Measurements from ENCODE around the gene ISCA2.

ISCA2 gene

GRCh38 chr14:74514471-74514941 lies 20.9 kb downstream of the ISCA2 start:
- Histone ChIP-seq H3K4me3 (no peak overlapping the region), H3K9ac (ENCODE audit: insufficient read length) (no peak overlapping the region), H3K9me3 (ENCODE audit: low read depth, low read length) (no peaks in the 10 kb centered on the region), H3K36me3 (ENCODE audit: insufficient read depth, low read length) (no peaks in the 10 kb centered on the region), H3K27ac (no peak overlapping the region)
- TF ChIP-seq EZH2 (IDR thresholded peaks at IDR 0.05) (no peak), POLR2AphosphoS5 (IDR thresholded peaks at IDR 0.05; ENCODE audit: borderline replicate concordance, low read depth, low read length) (no peak)
- DNase-seq (ENCODE audit: low read depth, low spot score): no peak

- no peak for DNase-seq (ENCODE audit: low read depth, low spot score)
- H3K9me3 ChIP-seq (ENCODE audit: low read depth, low read length): no peaks in the 10 kb centered on the region
- H3K9ac ChIP-seq (ENCODE audit: insufficient read length): no peak overlapping the region
- TF ChIP-seq FOXP2 (optimal IDR thresholded peaks at IDR 0.05; ENCODE audit: control extremely low read depth, extremely low read length, insufficient read depth) (no peak), EZH2 (IDR thresholded peaks at IDR 0.05) (no peak), POLR2AphosphoS5 (IDR thresholded peaks at IDR 0.05; ENCODE audit: borderline replicate concordance, low read depth, low read length) (no peak)
- H3K27ac ChIP-seq: no peak overlapping the region
- H3K4me3 ChIP-seq: no peak overlapping the region
- no peaks in the 10 kb centered on the region for H3K36me3 ChIP-seq (ENCODE audit: insufficient read depth, low read length)
Measured at GRCh38 chr14:74515891-74516412, 22.4 kb downstream of the ISCA2 start.

- no peak overlapping the region for H3K9ac ChIP-seq (ENCODE audit: insufficient read length)
- no peaks in the 10 kb centered on the region for H3K9me3 ChIP-seq (ENCODE audit: low read depth, low read length)
- H3K36me3 ChIP-seq (ENCODE audit: insufficient read depth, low read length): no peaks in the 10 kb centered on the region
- H3K4me3 ChIP-seq: no peak overlapping the region
- DNase-seq (ENCODE audit: low read depth, low spot score): no peak
- TF ChIP-seq POLR2AphosphoS5 (IDR thresholded peaks at IDR 0.05; ENCODE audit: borderline replicate concordance, low read depth, low read length) (no peak), EZH2 (IDR thresholded peaks at IDR 0.05) (no peak), FOXP2 (optimal IDR thresholded peaks at IDR 0.05; ENCODE audit: control extremely low read depth, extremely low read length, insufficient read depth) (no peak)
- no peak overlapping the region for H3K27ac ChIP-seq
Measured at GRCh38 chr14:74516451-74517160, 23.0 kb downstream of the ISCA2 start.

DNA sequence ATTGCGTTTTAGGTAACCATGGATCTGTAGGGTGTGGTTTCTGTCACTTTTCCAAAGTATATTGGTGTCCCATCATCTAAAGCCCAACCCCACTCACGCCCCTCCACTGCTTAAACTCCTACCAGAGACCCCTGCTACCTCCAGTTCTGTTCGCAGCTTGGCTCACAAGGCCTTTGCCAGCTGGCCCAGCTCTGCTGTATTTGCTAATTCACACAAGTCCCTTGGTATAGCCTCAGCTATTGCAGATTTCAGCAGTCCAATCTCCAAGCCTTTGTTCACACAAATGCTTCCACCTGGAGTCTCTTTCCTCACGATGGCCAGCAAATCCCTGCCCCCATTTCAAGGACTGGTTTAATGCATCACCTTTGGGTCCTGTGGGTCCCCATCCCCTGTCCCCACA lies 24.2 kb downstream of the ISCA2 start:
- no peak overlapping the region for H3K4me3 ChIP-seq
- H3K9me3 ChIP-seq (ENCODE audit: low read depth, low read length): no peaks in the 10 kb centered on the region
- TF ChIP-seq EZH2 (IDR thresholded peaks at IDR 0.05) (no peak), POLR2AphosphoS5 (IDR thresholded peaks at IDR 0.05; ENCODE audit: borderline replicate concordance, low read depth, low read length) (no peak), FOXP2 (optimal IDR thresholded peaks at IDR 0.05; ENCODE audit: control extremely low read depth, extremely low read length, insufficient read depth) (no peak)
- no peak for DNase-seq (ENCODE audit: low read depth, low spot score)
- no peak overlapping the region for H3K27ac ChIP-seq
- no peaks in the 10 kb centered on the region for H3K36me3 ChIP-seq (ENCODE audit: insufficient read depth, low read length)
- no peak overlapping the region for H3K9ac ChIP-seq (ENCODE audit: insufficient read length)

DNA sequence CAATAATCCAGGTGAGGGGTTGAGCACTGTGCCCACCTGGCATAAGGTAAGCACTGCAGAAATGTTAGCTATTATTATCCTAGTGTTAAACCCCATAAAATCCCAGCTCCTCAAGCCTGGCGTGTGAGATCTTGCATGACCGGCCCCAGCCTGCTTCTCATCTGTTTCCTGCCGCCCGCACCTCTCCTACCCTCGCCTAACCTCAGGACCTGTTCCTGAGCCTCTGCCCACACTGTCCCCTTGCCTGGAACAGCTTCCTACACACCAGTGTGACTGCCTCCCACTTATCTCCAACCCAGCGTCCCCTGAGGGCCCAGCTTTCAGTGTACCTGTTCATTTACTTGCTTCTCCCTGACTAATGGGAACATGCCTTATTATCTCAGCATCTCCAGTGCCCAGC lies 24.7 kb downstream of the ISCA2 start:
- Histone ChIP-seq H3K27ac (no peak overlapping the region), H3K9me3 (ENCODE audit: low read depth, low read length) (no peaks in the 10 kb centered on the region), H3K36me3 (ENCODE audit: insufficient read depth, low read length) (no peaks in the 10 kb centered on the region), H3K4me3 (no peak overlapping the region), H3K9ac (ENCODE audit: insufficient read length) (no peak overlapping the region)
- no peak for DNase-seq (ENCODE audit: low read depth, low spot score)
- TF ChIP-seq EZH2 (IDR thresholded peaks at IDR 0.05): no peak
- TF ChIP-seq POLR2AphosphoS5 (IDR thresholded peaks at IDR 0.05; ENCODE audit: borderline replicate concordance, low read depth, low read length): no peak
- TF ChIP-seq FOXP2 (optimal IDR thresholded peaks at IDR 0.05; ENCODE audit: control extremely low read depth, extremely low read length, insufficient read depth): no peak

DNA sequence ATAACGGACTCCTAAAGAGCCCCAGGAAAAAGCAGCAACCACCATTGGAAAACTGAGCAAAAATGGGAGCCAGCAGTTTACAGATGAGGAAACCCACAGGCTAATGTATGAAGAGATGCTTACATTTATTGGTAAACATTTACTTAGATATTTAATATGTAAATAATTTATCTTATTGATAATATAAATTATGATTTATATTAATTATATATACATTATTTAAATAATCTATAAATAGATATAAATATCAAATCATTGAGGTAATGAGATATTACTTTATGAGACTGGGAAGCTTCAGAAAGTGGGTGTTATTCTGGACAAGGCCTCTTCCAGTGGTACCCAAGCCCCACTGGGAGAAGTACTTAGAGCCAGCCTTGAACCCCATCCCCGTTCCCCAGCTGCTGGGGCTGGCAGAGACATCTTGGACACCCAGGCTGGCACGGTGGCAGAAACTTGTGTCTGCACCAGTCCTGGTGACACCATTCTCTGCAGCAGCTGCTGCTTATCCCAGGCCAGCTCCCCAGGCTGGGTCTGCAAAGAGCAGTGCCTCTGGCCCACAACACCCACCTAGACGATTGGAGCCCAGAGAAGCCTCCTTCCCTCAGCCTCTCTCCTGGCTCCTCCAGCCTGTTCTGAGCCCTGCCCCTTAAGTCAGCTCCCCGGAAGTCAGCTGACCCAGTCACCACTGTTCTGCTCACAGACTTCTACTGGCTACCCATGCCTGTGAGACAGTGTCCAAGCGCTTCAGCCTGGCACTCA lies 25.9 kb downstream of the ISCA2 start:
- no peak overlapping the region for H3K27ac ChIP-seq
- DNase-seq (ENCODE audit: low read depth, low spot score): no peak
- no peak for TF ChIP-seq POLR2AphosphoS5 (IDR thresholded peaks at IDR 0.05; ENCODE audit: borderline replicate concordance, low read depth, low read length)
- TF ChIP-seq EZH2 (IDR thresholded peaks at IDR 0.05): no peak
- no peak for TF ChIP-seq FOXP2 (optimal IDR thresholded peaks at IDR 0.05; ENCODE audit: control extremely low read depth, extremely low read length, insufficient read depth)

DNA sequence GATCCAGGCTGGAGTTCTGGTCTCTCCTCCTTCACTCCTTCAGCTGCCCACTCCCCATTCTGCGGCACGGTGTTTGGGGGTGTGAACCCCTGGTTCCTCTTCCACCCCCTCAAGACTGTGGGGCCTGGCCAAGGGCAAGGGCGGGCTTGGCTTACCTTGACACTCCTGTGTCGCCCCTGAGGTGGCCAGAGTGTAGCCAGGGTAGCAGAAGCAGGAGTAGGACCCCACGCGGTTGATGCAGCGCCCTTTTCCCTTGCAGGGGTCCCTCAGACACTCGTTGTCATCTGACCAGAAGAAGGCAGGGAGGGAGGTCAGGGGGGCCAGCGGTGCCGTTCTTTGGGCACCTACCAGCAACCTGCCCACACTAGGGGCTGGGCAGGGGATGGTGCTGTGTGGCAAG lies 28.2 kb downstream of the ISCA2 start:
- H3K9ac ChIP-seq (ENCODE audit: insufficient read length): no peak overlapping the region
- no peak overlapping the region for H3K4me3 ChIP-seq
- no peak for TF ChIP-seq EZH2 (IDR thresholded peaks at IDR 0.05)
- TF ChIP-seq POLR2AphosphoS5 (IDR thresholded peaks at IDR 0.05; ENCODE audit: borderline replicate concordance, low read depth, low read length): no peak
- no peak for TF ChIP-seq FOXP2 (optimal IDR thresholded peaks at IDR 0.05; ENCODE audit: control extremely low read depth, extremely low read length, insufficient read depth)
- no peaks in the 10 kb centered on the region for H3K36me3 ChIP-seq (ENCODE audit: insufficient read depth, low read length)
- H3K27ac ChIP-seq: no peak overlapping the region
- no peaks in the 10 kb centered on the region for H3K9me3 ChIP-seq (ENCODE audit: low read depth, low read length)
- DNase-seq (ENCODE audit: low read depth, low spot score): no peak

More for the DNA sequence above, 25.9 kb downstream of the ISCA2 start:
- Histone ChIP-seq H3K4me3 (no peak overlapping the region), H3K9me3 (ENCODE audit: low read depth, low read length) (no peaks in the 10 kb centered on the region), H3K36me3 (ENCODE audit: insufficient read depth, low read length) (no peaks in the 10 kb centered on the region), H3K9ac (ENCODE audit: insufficient read length) (no peak overlapping the region)

DNA sequence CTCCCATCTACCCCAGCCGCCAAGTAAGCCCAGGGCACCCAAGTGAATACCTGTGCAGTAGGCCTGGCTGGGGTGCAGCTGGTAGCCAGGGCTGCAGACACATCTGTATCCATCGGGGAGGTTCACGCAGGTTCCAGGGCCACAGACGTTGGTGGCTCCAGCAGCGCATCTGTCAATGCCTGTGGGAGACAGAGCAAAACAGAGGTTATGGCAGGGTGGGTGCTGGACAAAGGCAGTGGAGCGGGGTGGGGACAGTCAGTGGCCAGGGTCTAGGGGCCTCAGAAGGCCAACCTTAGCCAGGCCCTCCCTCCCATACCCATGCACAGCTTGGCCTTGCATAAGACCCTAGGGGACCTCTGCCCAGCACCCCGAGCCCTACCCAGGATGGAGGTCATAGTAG lies 29.2 kb downstream of the ISCA2 start:
- H3K36me3 ChIP-seq (ENCODE audit: insufficient read depth, low read length): no peaks in the 10 kb centered on the region
- H3K4me3 ChIP-seq: no peak overlapping the region
- TF ChIP-seq EZH2 (IDR thresholded peaks at IDR 0.05): no peak
- TF ChIP-seq FOXP2 (optimal IDR thresholded peaks at IDR 0.05; ENCODE audit: control extremely low read depth, extremely low read length, insufficient read depth): no peak
- H3K27ac ChIP-seq: no peak overlapping the region
- no peak overlapping the region for H3K9ac ChIP-seq (ENCODE audit: insufficient read length)
- no peak for DNase-seq (ENCODE audit: low read depth, low spot score)
- H3K9me3 ChIP-seq (ENCODE audit: low read depth, low read length): no peaks in the 10 kb centered on the region
